NCI-H1694 (cell line): ENCODE data around the gene NFKB2.

Experiments used
- DNase-seq: peaks from one replicate; lab custom pipeline; 2025; lab: John Stamatoyannopoulos, UW

The NFKB2 gene

DNA sequence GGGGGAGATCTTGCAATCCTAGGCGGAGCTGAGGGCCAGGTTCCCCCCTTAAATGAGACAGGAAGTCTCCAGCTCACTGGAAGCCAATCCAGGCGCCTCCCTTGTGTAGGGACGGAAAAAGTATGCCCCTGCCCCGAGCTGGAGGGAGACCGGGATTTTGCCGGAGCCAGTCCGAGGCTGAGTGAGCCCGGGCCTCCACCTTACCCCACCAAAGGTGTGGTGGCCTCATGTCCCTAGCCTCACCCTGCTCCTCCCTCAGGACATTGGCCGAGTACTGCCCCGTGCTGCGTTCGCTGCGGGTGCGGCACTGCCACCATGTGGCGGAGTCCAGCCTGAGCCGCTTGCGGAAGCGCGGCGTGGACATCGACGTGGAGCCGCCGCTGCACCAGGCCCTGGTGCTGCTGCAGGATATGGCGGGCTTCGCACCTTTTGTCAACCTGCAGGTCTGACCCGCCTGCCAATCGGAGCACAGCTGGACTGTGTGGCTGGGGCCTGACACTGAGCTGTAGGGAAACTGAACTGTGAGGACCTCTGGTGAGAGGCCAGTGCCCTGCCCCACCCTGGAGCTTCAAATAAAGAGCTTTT is 27.1 kb downstream of the NFKB2 start:
- DNase-seq: no peak

DNA sequence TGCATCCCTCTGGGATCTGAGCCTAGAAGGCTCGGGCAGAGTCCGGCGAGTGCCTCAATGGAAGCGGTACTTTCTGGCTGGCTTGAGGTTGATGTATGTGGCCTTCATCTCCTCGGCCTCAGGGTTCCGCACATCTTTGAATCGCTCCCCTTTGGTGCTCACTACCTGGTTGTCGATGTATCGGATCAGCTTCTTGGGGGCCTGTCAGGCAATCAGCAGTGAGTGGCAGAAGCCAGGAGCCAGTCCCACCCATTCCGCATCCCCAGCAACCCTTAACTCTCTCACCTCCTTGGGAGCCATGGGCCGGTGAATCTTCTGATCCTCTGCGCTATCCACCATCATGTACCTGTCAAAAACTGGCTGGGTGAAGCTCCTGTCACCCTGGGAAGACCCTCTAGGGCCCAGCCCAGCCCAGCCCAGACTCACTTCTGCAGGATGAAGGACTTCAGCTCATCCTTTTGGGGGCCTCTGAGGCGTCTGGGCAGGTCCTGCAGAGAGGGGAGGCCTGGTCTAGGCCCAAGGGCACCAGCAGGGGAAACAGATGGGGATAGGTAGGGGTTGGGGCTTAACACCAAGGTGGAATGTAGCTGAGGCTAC is 28.0 kb downstream of the NFKB2 start:
- no peak for DNase-seq

- no peak for DNase-seq
Observed at GRCh38 chr10:102424145-102424544, 28.6 kb downstream of the NFKB2 start.

DNA sequence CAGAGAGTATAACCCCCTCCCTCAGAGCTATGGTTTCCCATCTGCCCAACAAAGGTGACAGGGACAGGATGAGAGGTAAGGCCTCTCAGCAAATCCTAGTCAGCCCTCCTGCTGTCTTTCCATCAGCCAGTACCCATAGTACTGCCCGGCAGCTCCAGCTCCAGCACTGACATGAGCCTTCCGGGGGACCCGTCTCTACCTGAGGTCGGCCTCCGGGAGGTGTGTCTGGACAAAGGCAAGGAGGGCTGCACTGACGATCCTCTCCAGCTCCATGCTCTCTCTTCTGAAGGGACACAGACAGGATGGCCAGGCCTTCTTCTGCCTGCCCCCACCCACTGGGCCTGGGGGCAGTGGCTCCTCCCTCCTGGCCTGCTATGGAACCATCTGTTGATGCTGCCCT is 29.4 kb downstream of the NFKB2 start:
- no peak for DNase-seq

DNA sequence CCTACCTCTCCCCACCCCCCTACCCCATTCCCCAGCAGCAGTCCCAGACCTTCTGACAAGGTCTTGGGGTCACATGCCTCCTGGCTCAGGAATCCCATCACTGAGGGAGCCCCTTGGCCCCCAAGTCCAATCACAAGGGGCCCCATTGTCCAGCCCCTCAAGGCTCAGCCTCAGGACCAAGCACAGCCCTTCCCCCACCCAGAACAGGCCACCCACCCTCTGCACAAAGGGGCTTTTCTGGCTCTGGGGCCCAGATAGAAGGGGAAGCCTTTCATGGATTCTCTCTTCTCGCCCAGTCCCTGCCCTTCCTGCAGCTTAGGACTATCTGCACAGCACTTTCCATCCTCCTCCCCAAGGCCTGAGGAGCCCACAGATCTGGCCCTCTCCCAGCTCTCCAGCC is 29.9 kb downstream of the NFKB2 start:
- no peak for DNase-seq

- DNase-seq: no peak
Observed at GRCh38 chr10:102426803-102427287, 31.3 kb downstream of the NFKB2 start.

- no peak for DNase-seq
Observed at GRCh38 chr10:102429468-102429867, 34.0 kb downstream of the NFKB2 start.

DNA sequence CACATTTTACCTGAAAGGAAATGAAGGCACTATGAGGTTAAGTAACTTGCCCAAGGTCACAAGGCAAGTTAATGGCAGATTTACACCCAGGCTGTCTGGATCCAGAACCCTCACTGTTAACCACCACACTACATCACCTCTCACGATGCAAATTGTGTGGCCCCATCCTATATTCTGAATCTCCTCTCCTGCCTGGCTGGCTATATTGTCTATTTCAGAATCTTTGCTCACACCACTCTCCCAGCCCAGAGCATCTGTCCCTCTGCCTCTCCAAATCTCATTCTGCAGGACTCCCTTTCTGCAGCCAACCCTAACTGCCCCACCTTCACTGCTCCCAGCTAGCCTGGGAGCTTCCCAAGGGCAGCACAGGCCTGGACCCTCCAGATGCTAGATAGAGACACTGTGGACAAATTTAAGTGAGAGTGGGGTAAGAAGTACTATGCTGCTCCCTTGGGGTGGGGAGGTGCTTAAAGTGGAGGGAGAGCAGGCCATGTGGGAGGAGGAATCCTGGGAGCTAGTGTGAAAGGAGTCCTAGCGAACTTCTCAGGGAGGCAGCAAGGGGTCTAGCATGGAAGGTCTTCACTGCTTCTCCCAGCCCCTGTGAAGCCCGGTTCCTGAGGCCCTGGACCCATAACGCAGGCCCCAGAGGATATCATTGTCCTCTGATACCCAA is 36.1 kb downstream of the NFKB2 start:
- no peak for DNase-seq

- DNase-seq: peak; percentile 93
Observed at GRCh38 chr10:102432162-102432950, 36.9 kb downstream of the NFKB2 start, which contains the start of gene CUEDC2. Gene CUEDC2, minus strand, starts transcription at chr10:102432574. Its CDS starts 7,386 bp downstream, at chr10:102425188.

DNA sequence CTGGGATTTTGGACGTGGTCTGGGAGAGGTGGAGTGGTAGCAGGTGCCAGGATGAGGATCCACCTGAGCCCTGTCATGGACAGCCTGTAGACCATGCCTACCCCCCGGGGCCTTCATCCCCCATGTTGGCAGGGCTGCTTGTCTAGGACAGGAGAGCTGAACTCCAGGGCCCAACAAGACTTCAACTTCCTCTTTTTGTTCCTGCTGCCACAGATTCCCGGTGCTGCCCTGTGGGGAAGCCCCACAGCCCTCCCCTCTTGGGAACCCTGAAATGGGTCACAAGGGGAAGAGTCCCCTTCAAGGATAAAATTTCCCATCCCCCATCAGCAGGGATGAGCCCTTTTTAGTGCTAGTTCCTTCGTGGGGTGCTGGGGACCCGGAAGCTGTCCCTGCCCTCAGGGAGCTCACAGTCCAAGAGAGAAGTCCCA is 38.1 kb downstream of the NFKB2 start:
- DNase-seq: no peak

GRCh38 chr10:102434394-102435132 is 39.1 kb downstream of the NFKB2 start:
- no peak for DNase-seq

DNA sequence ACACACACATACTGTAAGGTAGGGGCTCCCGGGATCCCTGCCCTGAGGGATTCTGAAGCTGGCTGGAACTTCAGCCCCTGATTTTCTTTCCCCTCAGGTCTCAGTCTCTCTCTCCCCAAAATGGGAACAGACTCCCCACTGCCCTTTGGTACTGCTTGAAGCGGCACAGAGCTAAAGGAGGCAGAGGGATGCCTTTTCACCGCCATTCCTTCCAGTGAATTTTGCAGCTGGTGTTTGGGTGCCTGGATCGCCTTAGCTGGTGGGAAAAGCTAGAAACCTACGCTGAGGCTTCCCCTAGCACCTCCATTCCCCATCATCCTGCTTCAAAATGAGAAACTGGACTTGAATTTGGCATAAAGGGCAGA is 39.6 kb downstream of the NFKB2 start:
- no peak for DNase-seq

DNA sequence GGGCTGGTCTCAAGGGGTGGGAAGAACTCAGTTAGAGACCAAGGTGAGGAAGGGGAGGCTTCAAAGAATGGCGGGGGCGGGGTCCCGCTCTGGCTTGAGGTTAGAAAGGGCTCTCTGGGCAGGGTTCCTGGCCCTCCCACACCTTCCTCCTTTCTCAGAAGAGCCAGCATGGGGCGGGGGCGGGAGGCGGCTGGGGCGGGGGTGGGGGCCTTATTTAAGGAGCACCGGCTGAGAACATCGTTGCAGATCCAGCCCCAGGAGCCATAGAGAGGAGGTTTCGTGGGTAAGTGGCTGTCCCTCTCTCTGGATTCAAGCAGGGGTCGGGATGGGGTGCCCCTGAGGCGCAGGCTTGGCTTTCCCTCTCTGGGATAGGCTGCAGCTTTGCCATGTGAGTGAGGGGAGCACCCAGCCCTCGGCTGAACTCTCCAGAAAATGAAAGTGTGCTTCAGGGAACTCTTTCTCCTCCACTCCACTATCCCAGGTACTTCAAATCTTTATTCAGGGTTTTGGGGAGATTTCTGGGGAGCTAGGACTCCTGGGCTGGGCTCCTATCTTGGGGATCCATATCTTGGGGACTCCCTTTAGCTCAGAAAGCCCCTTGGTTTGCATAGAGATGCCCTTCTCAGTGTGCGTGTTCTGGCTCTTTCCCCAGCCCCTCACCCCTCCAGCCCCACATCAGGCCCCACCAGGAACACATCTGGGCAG is 40.2 kb downstream of the NFKB2 start:
- no peak for DNase-seq

DNA sequence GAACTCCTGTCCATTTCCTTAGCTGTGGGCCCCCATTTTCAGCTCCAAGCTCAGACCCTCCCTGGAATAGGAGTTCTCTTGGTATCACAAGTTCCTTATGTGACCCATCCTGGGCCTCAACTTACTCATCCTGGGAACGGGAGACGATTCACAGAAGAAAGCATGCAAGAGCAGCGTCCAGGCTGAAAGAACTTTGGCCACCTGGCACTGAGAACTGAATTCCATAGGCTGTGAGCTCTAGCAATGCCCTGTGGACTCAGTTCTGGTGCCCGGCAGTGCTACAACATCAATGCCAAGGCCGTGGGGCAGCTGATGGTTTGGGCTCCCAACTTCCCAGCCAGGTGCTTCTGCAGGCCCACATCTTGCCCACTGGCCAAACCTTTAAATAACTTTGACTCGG is 40.8 kb downstream of the NFKB2 start:
- DNase-seq: no peak

DNA sequence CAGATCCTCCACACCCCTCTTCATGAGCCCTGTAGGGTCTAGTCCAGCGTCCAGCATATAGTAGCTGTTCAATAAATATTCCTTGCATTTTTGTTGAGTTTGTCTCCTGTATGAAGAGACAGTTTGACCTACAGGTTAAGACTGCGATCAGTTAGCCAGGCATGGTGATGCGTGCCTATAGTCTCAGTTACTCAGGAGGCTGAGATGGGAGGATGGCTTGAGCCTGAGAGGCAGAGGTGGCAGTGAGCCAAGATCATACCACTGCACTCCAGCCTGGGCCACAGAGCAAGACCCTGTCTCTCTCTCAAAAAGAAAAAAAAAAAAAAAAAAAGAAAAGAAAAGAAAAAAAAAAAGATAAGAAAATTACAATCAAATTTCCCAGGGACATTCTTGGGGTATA is 42.0 kb downstream of the NFKB2 start:
- no peak for DNase-seq

GRCh38 chr10:102438374-102438773 is 42.9 kb downstream of the NFKB2 start:
- no peak for DNase-seq

GRCh38 chr10:102444851-102445250 is 49.3 kb downstream of the NFKB2 start:
- DNase-seq: no peak

DNA sequence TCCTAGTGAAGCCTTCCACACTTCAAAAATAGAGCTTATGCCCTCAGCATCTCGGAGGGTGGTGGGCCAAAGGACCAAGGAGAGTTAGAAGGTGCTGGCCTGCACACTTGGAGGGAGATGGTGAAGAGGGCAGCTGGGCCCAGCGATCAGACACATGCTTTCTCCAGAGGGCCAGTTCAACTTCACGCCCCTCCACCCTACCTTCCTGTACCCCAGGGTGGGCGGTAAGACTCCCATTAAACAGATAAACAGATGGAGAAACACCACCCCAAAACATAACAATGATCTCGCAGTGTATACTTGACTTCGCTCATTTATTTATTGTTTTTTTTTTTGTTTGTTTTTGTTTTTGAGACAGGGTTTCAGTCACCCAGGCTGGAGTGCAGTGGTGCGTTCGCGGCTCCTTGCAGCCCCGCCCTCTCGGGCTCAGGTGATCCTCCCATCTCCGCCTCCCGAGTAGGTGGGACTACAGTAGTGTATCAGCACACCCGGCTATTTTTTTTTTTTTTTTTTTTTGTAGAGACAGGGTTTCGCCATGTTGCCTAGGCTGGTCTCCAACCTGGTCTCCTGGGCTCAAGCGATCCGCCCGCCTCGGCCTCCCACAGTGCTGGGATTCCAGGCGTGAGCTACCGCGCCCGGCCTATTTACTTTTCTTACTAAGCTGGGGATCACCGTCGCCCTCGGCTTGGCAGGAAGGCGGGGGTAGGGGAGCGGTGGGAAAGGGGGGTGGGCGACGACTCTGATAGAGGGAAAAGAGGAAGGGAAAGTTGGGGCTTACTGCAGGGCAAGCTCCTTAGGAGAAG is 54.0 kb downstream of the NFKB2 start:
- DNase-seq: peak; percentile 74

- no peak for DNase-seq
Observed at GRCh38 chr10:102450124-102450373, 54.5 kb downstream of the NFKB2 start.

DNA sequence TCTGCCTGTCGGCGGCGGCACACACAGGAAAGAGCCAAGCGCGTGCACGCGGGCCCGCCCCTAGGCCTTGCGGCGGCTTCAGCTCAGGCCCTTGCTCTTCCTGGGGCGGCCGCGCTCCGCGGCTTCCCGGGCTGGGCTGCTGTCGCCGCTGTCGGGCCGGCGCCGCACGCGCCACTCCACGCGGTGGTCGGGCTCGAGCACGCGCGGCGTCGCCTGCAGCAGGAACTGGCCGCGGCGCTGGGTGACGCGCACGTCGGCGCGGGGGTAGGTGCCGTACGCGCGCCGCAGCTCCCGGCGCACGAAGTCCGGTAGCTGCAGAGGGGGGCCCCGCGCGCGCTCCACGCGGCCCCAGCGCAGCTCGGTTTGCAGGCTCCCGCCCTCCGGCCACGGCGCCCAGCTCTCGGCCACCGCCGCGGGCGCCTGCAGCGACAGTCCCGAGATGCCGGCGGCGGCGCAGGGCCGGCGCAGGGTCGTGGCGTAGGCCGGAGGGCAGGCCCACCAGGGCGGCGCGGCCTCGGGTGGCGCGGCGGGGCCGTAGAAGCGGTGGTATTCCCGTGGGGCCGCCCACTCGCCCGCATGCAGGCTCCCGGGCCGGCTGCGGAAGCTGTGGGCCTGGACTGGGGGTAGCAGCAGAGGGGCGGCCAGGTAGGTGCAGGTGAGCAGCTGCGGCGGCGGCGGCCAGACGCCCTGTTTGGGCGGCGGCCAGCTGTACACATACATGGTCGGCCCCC is 55.0 kb downstream of the NFKB2 start:
- DNase-seq: no peak
